KBM-7 (cell line): ENCODE results near the gene PRKCQ.
"Not testable (repeated sequence)": the region's sequence is repeated elsewhere in the genome, so short reads cannot be mapped to it uniquely, and the experiment has no call there.

Source experiments
- DNase-seq: peaks from one replicate; pipeline ENCODE4 v3.0.0-alpha.2; 2015
- in situ Hi-C: fragments of 300-500 bp; cut with MboI; formaldehyde crosslinking; loops from 2 replicates; pipeline ENCODE4 v1.14.3; 2020; ENCODE audit warnings: low sequenced_read_pairs, low pct_unique_long_range_greater_than_20kb, mixed read lengths

The PRKCQ gene

DNA sequence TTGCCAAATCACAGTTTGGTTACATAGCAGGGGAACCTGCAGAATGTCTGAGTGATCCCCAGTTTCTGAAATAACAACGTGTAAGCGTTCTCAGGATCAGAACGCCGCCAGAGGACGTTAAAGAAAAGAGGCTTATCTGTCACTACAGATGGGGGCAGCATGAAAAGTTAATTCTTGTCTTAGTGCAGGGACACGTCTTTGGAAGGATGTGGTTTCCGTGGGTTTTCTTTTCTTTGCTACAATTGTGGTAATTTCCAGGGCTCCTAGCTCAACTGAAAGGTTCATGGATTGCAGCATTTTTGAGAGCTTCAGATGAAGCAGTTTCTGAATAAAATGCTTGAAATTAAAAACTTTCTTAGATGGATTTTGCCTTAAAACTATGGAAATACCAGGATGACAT is 106.6 kb downstream of the PRKCQ start:
- in situ Hi-C loops, result no loop called here
- peak; percentile 93 for DNase-seq

DNA sequence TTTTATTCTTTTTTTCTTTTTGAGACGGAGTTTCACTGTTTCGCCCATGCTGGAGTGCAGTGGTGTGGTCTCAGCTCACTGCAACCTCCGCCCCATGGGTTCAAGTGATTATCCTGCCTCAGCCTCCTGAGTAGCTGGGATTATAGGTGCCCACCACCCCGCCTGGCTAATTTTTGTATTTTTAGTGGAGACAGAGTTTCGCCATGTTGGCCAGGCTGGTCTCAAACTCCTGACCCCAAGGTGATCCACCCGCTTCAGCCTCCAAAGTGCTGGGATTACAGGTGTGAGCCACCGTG is 107.4 kb downstream of the PRKCQ start:
- in situ Hi-C loops, DNase-seq: not testable (repeated sequence)

DNA sequence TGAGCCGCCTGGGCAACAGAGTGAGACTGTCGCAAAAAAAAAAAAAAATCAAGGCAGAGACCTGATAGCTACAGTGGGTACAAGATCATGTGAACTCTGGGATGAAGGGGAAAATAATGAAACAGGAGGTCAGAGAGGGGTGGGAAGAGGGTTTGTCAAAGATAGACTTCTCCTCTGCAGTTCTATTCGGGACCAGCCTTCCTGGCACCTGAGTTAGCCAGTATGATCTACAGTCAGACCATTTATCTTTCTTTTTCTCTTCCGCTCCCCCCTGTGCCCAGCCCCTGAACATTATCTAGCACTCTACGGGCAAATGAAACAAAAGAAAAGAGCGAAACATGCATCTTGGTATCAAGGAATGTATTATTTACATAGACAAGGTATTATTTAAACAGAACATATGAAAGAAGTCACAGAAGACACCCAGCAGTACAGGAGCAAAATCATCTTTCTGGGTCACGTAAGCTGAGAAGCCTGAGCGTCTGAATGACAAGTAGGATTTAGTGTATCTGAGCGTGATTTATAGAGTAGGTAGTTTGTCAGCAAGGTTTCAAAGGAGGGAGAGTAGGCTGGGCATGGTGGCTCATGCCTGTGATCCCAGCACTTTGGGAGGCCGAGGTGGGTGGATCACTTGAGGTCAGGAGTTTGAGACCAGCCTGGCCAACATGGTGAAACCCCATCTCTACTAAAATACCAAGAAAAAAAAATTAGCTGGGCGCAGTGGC is 109.0 kb downstream of the PRKCQ start:
- DNase-seq, result no peak
- in situ Hi-C loops, result no loop called here

DNA sequence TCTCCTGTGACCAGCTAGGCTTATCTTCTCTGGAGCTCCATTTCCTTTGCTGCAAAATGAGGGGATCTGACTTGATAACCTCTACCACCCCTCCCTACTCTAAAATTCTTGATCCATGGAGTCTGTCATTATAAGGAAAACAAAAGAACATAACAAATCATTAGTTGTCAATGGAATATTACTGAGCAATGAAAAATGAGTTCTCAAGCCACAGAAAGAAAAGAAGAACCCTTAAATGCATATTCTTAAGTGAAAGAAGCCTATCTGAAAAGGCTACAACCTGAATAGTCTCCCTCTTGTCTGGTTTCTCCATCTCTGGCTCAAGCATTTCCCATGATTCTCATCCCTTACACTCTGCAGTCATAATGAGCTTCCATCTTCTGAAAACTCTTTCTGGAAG is 110.4 kb downstream of the PRKCQ start:
- in situ Hi-C loops, result no loop called here
- DNase-seq, result no peak

DNA sequence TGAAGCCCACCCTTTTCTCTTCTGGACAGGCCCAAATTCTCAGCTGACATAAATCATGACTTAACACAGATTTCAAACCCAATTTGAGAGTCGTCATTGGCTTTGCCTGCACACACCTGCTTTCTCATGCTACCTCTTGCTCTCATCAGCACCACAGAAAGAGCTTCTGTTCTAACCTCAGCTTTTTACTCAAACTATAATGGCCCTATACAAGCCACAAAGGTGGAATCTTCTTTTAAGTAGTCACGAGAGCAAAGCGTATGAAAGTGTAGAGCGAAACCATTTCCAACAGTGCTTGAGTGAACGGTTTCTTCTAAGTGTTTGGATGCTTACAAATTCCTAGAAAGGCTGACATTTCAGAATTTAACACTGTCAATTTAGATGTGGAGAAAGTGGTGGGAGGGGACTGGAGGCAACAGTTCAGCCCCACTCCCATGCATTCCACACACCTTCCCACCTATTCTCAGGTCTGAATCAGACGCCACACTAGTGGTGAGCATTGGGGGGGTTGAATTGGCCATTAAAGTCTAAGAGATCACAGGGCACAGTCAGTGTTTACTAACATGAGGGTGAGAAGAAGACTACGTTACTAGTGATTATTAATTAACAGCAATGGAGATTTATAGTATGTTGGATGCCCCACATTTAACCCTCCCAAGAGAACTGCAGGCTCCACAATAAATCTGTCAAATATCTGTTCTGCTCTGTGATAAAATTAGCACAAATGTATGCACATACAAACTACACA is 114.0 kb downstream of the PRKCQ start:
- DNase-seq, result no peak
- in situ Hi-C loops, result no loop called here

DNA sequence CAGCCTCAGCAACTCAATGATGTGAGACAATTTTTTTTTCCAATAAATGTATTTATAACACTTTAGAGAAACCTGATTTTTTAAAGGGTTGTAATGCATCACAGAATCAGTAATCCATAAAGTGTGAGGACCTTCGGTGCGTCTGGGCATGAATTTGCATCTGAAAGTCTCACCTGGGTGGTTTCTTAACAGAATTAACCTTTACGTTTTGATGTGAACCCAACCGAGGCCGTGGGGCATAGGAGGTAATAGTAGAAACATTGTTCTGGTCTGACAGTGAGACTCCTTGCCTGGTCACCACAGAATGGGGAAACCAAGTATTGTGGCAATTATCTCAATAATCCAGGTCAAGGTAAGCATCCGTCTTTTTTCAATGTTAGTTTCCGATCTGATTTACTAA is 114.6 kb downstream of the PRKCQ start:
- in situ Hi-C loops, result no loop called here
- DNase-seq, result no peak

DNA sequence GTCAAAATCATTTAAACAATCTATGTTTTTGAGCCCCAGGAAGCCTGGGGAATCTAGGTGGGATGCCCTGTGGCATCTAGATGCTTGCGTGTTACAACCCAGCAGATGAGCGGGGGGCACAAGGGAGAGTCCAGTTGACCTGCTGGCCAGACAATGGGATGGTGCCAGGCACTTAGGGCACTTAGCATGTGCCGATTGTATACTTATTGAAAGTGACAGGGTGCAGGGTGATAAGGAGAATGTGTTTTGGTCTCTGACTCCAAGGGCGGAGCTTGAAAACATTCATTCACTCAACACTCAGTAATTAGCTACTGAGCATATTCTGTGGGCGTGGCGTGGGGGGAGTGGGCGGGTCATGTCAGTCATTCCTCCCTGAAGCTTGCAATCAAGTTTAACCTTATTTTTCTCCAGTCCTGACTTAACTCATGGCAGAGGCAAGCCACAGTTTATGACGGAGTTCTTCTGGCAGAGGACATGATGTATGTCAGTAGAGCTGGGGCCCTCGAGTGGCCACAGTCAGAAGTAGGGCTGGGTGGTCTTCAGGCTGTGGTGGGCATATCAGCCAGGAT is 115.1 kb downstream of the PRKCQ start:
- DNase-seq, result no peak
- in situ Hi-C loops, result no loop called here

DNA sequence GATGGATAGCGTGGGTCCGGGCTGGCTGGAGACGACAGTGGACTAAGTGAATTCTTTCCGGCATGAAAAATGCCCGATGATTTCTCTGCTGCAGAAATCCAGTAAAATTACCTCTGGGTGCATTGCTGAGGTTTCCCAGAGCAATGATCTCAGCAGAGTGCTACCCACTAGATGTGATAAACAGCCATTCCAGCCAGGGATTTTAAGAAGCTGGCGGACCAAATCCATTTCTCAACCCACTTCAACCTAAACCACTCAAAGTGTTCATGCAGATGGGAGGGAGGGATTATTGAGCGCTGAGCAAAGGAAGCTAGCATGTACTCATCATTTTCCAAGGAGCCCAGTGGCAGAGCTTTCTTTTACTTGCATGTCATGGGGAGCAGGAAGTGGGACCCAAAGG is 116.7 kb downstream of the PRKCQ start:
- in situ Hi-C loops, result no loop called here
- DNase-seq, result no peak

DNA sequence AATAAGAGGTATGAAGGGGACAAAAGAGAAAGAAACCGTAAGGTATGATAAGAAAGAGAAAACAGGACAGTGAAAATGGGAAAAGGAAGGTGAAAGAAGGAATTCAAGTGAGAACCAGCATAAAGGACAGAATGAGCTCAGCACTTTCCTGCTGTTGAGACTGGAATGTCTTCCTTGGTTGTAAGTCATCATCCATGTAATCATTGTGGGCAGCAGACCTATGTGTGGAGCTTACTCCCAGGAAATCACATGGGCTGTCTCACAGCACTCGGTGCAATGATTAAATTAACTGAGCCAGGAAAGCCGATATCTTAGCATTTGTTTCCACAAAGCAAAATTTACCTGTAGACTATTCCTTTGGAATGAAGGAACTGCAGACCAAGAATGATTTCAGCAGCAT is 118.1 kb downstream of the PRKCQ start:
- no peak for DNase-seq
- in situ Hi-C loops, result no loop called here

DNA sequence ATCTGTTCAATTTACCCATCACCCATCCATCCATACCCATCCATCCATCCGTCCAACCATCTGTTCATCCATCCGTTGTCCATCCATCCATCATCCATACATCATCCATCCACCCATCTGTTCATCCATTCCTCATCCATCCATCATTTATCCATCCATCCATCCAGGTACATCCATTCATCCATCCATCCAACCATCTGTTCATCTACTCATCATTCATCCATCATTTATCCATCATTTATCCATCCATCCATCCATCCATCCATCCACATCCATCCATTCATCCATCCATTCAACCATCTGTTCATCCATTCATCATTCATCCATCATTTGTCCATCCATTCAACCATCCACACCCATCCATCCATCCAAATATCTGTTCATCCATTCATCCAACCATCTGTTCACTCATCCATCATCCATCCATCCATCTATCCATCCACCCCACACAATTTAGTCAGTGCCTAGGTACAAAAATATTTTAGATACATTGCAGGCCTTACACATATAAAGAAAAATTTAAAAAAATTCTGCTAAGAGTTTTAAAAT is 119.1 kb downstream of the PRKCQ start:
- in situ Hi-C loops, result no loop called here
- no peak for DNase-seq

DNA sequence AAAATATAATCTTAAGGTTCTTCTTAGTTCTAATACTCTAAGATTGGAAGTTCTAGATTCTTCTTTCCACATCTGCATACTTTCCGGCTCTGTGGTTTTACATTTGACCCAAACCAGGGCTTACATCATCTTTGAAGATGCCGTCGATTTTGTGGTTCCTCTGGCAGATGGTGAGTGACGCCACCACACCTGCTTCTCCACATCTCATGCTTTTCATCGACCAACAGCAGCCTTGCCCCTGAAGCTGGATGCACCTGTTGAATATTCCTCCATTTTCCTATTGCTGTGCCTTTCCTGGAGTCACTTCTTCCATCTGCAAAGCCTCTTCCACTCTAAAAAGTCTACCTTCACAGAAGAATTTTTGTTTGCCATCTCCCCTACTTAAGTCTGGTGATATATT is 121.3 kb downstream of the PRKCQ start:
- DNase-seq, result no peak
- in situ Hi-C loops, result no loop called here

DNA sequence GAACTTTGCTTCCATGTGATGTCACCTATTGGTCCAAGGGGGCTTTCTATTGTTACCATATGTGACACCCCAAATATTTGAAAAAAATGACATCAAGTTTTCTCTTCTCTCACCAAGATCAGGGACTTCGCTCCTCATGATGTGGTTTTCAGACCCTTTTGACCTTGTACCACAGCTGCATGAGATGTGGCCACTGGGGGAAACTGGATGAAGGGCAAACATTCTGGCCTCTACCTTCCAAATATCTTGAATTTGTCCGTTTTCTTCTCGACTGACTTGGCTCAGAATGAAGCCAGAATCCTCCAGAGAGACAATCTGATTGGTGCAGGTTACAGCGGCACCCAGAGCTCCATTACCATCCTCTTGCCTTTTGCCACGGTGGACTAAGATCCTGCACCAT is 122.7 kb downstream of the PRKCQ start:
- in situ Hi-C loops, result no loop called here
- no peak for DNase-seq

DNA sequence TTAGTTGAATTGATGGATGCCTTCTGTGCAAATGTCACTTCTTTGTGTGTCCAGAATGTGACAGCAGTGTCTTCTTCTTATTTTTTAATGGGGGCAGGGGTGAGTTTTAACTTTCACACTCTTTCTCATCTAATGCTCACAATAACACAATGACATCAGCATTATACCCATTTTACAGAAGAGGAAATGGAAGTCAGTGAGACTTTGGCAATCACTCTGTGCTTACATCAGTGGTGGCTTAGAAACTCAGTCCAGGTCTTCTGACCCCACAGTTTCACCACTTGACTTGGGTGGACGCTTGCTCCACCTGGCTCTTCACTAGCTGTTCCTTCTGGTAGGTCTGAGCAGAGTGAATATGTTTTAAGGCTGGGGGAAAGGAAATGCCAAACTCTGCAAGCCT is 124.0 kb downstream of the PRKCQ start:
- no peak for DNase-seq
- in situ Hi-C loops, result no loop called here

DNA sequence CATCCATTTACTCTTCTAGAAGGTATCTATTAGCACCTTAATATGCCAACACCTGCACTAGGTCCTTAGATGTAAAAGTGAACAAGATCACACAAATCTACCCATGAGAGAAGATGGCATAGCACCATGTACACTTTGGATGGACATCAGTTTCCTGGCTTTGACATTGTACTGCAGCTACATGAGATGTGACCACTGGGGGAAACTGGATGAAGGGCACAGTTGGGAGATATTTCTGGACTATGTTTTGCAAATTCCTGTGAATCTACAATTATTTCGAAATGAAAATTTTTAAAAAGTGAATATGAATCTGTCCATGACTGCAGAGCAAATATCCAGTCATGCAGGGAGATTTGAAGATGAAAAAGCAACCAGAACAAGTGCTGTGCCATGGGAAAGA is 124.5 kb downstream of the PRKCQ start:
- no peak for DNase-seq
- in situ Hi-C loops, result no loop called here

DNA sequence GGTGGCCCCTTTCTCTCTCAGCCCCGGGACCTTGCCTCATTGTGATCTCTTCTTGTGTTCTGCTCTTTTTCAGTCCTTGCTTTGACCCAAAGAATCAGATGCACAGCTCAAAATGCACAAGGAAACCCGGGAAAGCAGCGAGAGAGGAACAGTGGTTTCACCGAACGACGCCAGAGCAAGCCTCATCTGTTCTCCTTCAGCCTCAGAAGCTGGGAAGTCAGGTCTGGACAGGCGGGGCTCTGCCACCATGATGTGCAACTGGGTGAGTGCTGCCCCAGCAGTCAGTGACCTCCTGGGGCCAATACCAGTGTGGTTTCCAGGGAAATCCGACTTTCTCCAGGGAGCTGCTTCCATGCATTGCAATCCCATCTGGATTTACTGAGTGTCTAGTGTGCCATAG is 133.4 kb downstream of the PRKCQ start:
- DNase-seq, result no peak
- in situ Hi-C loops, result no loop called here

DNA sequence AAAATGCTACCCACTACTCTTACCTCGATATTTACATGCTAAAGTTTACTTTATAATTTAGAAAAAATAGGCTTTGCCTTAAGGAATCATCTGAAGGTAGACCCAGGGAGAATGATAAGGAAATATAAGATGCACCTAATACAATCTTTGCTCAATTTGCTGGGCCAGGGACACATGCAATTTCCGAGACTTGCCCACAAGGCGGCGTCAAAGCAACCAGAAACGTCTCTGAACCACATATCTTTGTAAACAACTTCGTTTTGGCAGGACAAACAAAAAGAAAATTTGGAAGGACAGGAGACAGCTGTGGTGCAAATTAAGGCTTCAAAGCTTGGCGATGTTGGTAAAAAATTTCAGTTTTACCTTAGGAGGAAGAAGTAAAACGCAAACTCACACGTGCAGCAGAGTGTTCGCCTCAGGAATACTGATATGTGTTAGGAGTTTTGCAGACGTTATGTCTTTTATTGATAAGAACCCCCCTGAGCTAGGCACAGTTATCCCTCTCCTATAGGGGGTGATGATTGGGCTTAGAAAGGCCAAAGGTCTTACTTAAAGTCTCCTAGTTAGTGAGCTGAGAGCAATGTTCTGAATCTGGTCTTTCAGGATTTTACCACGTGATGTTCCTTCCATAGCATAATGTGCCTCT is 134.3 kb downstream of the PRKCQ start:
- in situ Hi-C loops, result no loop called here

DNA sequence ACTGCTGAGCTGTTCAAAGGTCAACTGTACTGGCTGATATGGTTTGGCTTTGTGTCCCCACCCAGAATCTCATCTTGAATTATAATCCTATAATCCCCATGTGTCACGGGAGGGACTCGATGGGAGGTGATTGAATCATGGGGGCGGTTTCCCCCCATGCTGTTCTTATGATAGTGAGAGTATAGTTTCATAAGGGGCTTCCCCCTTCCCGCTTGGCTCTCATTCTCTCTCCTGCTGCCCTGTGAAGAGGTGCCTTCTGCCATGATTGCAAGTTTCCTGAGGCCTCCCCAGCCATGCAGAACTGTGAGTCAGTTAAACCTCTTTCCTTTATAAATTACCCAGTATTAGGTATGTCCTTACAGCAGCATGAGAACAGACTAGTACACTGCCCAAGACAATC is 140.2 kb downstream of the PRKCQ start:
- in situ Hi-C loops, result not testable (repeated sequence)

More for the DNA sequence above, 134.3 kb downstream of the PRKCQ start:
- DNase-seq, result peak; percentile 72

DNA sequence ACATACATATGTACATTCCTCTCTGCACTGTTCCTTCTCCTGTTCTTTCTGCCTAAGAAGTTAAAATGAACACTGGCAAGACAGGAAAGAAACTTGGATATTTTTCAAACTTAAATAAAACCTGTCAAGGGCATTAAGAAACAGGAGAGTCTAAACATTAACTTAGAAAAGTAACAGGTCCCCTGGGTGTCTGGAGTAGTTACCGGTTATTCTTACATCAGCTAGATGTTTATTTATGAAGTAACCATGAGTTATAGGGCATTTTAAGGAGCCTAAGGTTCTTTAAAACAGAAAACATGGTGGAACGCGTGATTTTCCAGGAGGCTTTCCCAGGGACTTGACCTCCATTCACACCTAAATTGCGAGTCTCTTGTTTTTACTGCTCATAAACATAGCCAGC is 148.2 kb downstream of the PRKCQ start:
- DNase-seq, result no peak
- in situ Hi-C loops, result no loop called here

More for the DNA sequence above, 140.2 kb downstream of the PRKCQ start:
- DNase-seq, result not testable (repeated sequence)

DNA sequence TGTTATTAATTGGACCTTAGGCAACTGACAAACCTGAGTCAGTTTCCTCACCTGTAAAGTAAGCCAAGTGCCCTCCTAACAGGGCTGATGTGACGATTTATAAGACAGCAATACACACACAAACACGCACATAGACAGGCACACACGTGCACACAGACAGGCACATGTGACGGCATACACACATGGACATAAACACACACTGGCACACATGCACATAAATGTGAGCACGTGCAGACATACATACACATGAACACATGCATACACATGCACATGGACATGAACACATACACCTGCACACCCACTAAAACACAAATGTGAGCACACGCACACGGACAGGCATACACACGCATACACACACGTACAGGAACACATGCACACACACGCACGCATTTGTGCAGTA is 148.9 kb downstream of the PRKCQ start:
- DNase-seq, result no peak
- in situ Hi-C loops, result no loop called here

DNA sequence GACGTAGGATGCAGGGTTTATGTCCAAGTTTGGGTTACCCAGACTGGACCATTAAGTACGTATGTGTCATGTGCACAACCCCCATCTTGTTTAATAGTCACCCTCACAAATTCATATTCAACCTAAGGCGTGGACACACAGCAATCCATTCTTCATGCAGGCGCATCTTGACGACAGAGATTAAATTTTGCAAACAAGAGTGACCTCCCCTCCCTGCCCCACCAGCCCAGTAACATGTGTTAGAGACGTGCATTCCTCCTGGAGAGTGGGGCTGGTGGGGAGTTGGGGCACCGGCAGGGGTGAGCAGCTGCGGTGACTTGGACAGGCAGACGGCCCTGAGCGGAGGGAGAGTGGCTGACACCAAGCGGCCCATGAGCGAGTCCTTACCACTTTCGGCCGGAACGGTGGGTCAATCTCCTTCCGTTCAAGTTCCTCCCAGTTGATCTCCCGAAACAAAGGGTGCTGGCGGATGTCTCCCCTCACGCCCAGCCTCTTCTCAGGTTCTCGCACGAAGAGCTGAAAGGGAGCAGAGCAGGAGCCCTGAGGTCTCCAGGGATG is 149.6 kb downstream of the PRKCQ start:
- in situ Hi-C loops, result no loop called here

More for the DNA sequence above, 149.6 kb downstream of the PRKCQ start:
- DNase-seq, result no peak
